HG02852 (cell line): ENCODE data around the gene LIPG.
"Not testable (repeated sequence)": the region's sequence is repeated elsewhere in the genome, so short reads cannot be mapped to it uniquely, and the experiment has no call there.

Experiments
- ATAC-seq: cut with Tn5 transposase; IDR thresholded peaks from one replicate; pipeline ENCODE4 v1.9.1; 2021; ENCODE audit warnings: mild to moderate bottlenecking, moderate library complexity; ENCODE audit not compliant: unreplicated experiment

Gene LIPG

GRCh38 chr18:49570836-49571235 lies 9.0 kb downstream of the LIPG start:
- ATAC-seq = no peak

GRCh38 chr18:49572611-49573345 lies 10.9 kb downstream of the LIPG start:
- no peak for ATAC-seq

GRCh38 chr18:49573835-49574234 lies 12.0 kb downstream of the LIPG start:
- no peak for ATAC-seq

GRCh38 chr18:49579041-49579440 lies 17.2 kb downstream of the LIPG start:
- ATAC-seq = not testable (repeated sequence)

- not testable (repeated sequence) for ATAC-seq
Observed at GRCh38 chr18:49579583-49579982, 17.7 kb downstream of the LIPG start.

GRCh38 chr18:49580279-49580678 lies 18.4 kb downstream of the LIPG start:
- ATAC-seq = no peak

GRCh38 chr18:49581371-49581770 lies 19.5 kb downstream of the LIPG start:
- no peak for ATAC-seq

- ATAC-seq = no peak
Observed at GRCh38 chr18:49582579-49582978, 20.7 kb downstream of the LIPG start.

GRCh38 chr18:49584394-49584793 lies 22.5 kb downstream of the LIPG start:
- ATAC-seq = no peak

- ATAC-seq = not testable (repeated sequence)
Observed at GRCh38 chr18:49584951-49585350, 23.1 kb downstream of the LIPG start.

GRCh38 chr18:49585781-49586663 lies 24.2 kb downstream of the LIPG start:
- ATAC-seq = no peak

- no peak for ATAC-seq
Observed at GRCh38 chr18:49588171-49588570, 26.3 kb downstream of the LIPG start.

GRCh38 chr18:49588971-49589370 lies 27.1 kb downstream of the LIPG start:
- no peak for ATAC-seq

GRCh38 chr18:49590608-49591007 lies 28.8 kb downstream of the LIPG start:
- ATAC-seq = no peak

GRCh38 chr18:49591271-49591670 lies 29.4 kb downstream of the LIPG start:
- ATAC-seq = no peak

GRCh38 chr18:49591775-49592174 lies 29.9 kb downstream of the LIPG start:
- no peak for ATAC-seq

- ATAC-seq = no peak
Observed at GRCh38 chr18:49596687-49597086, 34.8 kb downstream of the LIPG start.

GRCh38 chr18:49597157-49597931 lies 35.5 kb downstream of the LIPG start:
- no peak for ATAC-seq

- ATAC-seq = no peak
Observed at GRCh38 chr18:49601211-49601610, 39.4 kb downstream of the LIPG start.

- ATAC-seq = no peak
Observed at GRCh38 chr18:49608366-49609255, 46.8 kb downstream of the LIPG start.
